Measurements from ENCODE around the gene MEGF8. TPM values are rescaled to one million over a fixed set of nuclear protein-coding genes. Genes with fewer than 3 reads are reported as not detected.

MEGF8 gene
- total and polyA plus RNA-seq, 7 donors: 3.3 to 21.1 (median 8.1) TPM

GRCh38 chr19:42309686-42310085 lies 15.7 kb upstream of the MEGF8 start:
- DNase-seq: no peak
- no peaks in the 10 kb centered on the region for H3K4me1 ChIP-seq
- H3K9me3 ChIP-seq: no peaks in the 10 kb centered on the region
- 86 to 89% (median 88%) methylated on average over 14 of the region's 14 CpGs for WGBS, 3 donors
- H3K27me3 ChIP-seq (ENCODE audit: insufficient read depth in 3 of 3, low read length in 2 of 3): peaks cover 0 to 7% (median 2%) of the 10 kb centered on the region in 3 donors
- no peak overlapping the region for H3K4me3 ChIP-seq
- no peak for TF ChIP-seq CTCF (IDR thresholded peaks at IDR 0.05)
- intact Hi-C loops (cut with DNase I): no loop called here
- ATAC-seq: no peak
- H3K27ac ChIP-seq: no peak overlapping the region
- H3K36me3 ChIP-seq (ENCODE audit: insufficient read depth in 1 of 2, low read depth in 1 of 2): no peaks in the 10 kb centered on the region

GRCh38 chr19:42311657-42312056 lies 13.8 kb upstream of the MEGF8 start:
- WGBS, 3 donors: 67 to 72% (median 70%) methylated on average over 2 of the region's 2 CpGs
- ATAC-seq (no peak), DNase-seq (no peak)
- Histone ChIP-seq H3K9me3 (no peaks in the 10 kb centered on the region), H3K4me3 (no peak overlapping the region), H3K36me3 (ENCODE audit: insufficient read depth in 1 of 2, low read depth in 1 of 2) (no peaks in the 10 kb centered on the region), H3K27ac (no peak overlapping the region), H3K27me3 (ENCODE audit: insufficient read depth in 3 of 3, low read length in 2 of 3) (peaks cover 0 to 7% (median 2%) of the 10 kb centered on the region in 3 donors), H3K4me1 (no peaks in the 10 kb centered on the region)
- intact Hi-C loops (cut with DNase I): no loop called here
- no peak for TF ChIP-seq CTCF (IDR thresholded peaks at IDR 0.05)

DNA sequence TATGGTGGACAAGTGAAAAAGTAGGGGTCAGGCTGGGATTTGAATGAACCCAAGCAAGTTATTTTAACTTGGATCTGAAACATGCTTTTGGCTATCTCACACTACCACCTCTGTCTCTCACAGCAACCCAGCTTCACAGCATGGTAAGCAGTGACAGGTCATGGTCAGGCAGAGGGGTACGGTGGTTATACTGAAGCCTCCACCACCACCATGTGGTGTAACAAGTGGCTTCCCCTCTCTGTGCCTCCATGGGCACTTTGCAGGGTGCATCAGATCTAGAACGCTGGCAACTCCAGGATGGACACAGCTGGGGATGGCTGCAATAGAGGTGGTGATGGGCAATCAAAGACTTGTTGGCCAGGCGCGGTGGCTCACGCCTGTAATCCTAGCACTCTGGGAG lies 13.1 kb upstream of the MEGF8 start:
- H3K27ac ChIP-seq: no peak overlapping the region
- TF ChIP-seq CTCF (IDR thresholded peaks at IDR 0.05): no peak
- H3K4me3 ChIP-seq: no peak overlapping the region
- DNase-seq (no peak), ATAC-seq (no peak)
- no peaks in the 10 kb centered on the region for H3K36me3 ChIP-seq (ENCODE audit: insufficient read depth in 1 of 2, low read depth in 1 of 2)
- WGBS, 3 donors: 77 to 86% (median 78%) methylated on average over 5 of the region's 5 CpGs
- intact Hi-C loops (cut with DNase I): no loop called here
- H3K27me3 ChIP-seq (ENCODE audit: insufficient read depth in 3 of 3, low read length in 2 of 3): peaks cover 0 to 7% (median 2%) of the 10 kb centered on the region in 3 donors
- H3K9me3 ChIP-seq: no peaks in the 10 kb centered on the region
- no peaks in the 10 kb centered on the region for H3K4me1 ChIP-seq

GRCh38 chr19:42313096-42313839 lies 12.2 kb upstream of the MEGF8 start, which contains the start of gene TMEM145:
Gene TMEM145, plus strand, starts transcription at chr19:42313309. Its CDS starts 68 bp downstream, at chr19:42313377.
- no peak for TF ChIP-seq CTCF (IDR thresholded peaks at IDR 0.05)
- H3K4me1 ChIP-seq: no peaks in the 10 kb centered on the region
- 1 to 2% (median 1%) methylated on average over 23 to 67 of the region's 67 CpGs for WGBS, 3 donors
- no peaks in the 10 kb centered on the region for H3K36me3 ChIP-seq (ENCODE audit: insufficient read depth in 1 of 2, low read depth in 1 of 2)
- peak within 1 kb of the TSS; percentile 67 for H3K4me3 ChIP-seq
- DNase-seq (peak; percentile 47 to 75), ATAC-seq (peak; percentile 79 to 92 (median 84))
- peaks cover 0 to 7% (median 2%) of the 10 kb centered on the region in 3 donors for H3K27me3 ChIP-seq (ENCODE audit: insufficient read depth in 3 of 3, low read length in 2 of 3)
- intact Hi-C loops (cut with DNase I): no loop called here
- H3K27ac ChIP-seq: no peak within 1 kb of the TSS
- H3K9me3 ChIP-seq: no peaks in the 10 kb centered on the region

Data from psoas muscle (tissue), 8 donors.